SIG-M5 treated with dmso at 0.1 percent for 504 hours (cell line): ENCODE results near the gene ZFHX2.
"Not testable (repeated sequence)": the region's sequence is repeated elsewhere in the genome, so short reads cannot be mapped to it uniquely, and the experiment has no call there.

Source experiments
- DNase-seq: peaks from one replicate; lab custom pipeline; 2025; ENCODE audit not compliant: unreplicated experiment; lab: John Stamatoyannopoulos, UW

ZFHX2 gene

GRCh38 chr14:23544511-23545447, 6.8 kb downstream of the ZFHX2 start:
- DNase-seq, result no peak

- no peak for DNase-seq
Measured at GRCh38 chr14:23543403-23543802, 8.2 kb downstream of the ZFHX2 start.

- DNase-seq, result no peak
Measured at GRCh38 chr14:23542261-23542660, 9.3 kb downstream of the ZFHX2 start.

GRCh38 chr14:23540141-23540469, 11.5 kb downstream of the ZFHX2 start:
- no peak for DNase-seq

- DNase-seq, result peak; percentile 18
Measured at GRCh38 chr14:23539248-23540140, 12.1 kb downstream of the ZFHX2 start.

GRCh38 chr14:23538785-23539184, 12.8 kb downstream of the ZFHX2 start:
- no peak for DNase-seq

- no peak for DNase-seq
Measured at GRCh38 chr14:23538050-23538718, 13.4 kb downstream of the ZFHX2 start.

GRCh38 chr14:23537351-23538049, 14.1 kb downstream of the ZFHX2 start:
- no peak for DNase-seq

- DNase-seq, result not testable (repeated sequence)
Measured at GRCh38 chr14:23536906-23537305, 14.7 kb downstream of the ZFHX2 start.

- no peak for DNase-seq
Measured at GRCh38 chr14:23536494-23536893, 15.1 kb downstream of the ZFHX2 start.

- DNase-seq, result no peak
Measured at GRCh38 chr14:23535943-23536342, 15.6 kb downstream of the ZFHX2 start.

GRCh38 chr14:23533652-23534435, 17.7 kb downstream of the ZFHX2 start:
- no peak for DNase-seq

GRCh38 chr14:23532658-23533057, 18.9 kb downstream of the ZFHX2 start:
- DNase-seq, result no peak

GRCh38 chr14:23531391-23531790, 20.2 kb downstream of the ZFHX2 start:
- DNase-seq, result no peak

GRCh38 chr14:23530375-23531055, 21.1 kb downstream of the ZFHX2 start:
- DNase-seq, result no peak

GRCh38 chr14:23529016-23529415, 22.5 kb downstream of the ZFHX2 start:
- DNase-seq, result no peak

- no peak for DNase-seq
Measured at GRCh38 chr14:23528555-23528954, 23.0 kb downstream of the ZFHX2 start.

GRCh38 chr14:23525611-23526010, 26.0 kb downstream of the ZFHX2 start:
- no peak for DNase-seq

- no peak for DNase-seq
Measured at GRCh38 chr14:23524954-23525353, 26.6 kb downstream of the ZFHX2 start.
